HG03066 (cell line): Measurements from ENCODE around the gene ANTXR2.
"Not testable (repeated sequence)": the region's sequence is repeated elsewhere in the genome, so short reads cannot be mapped to it uniquely, and the experiment has no call there.

Experiments
- ATAC-seq: cut with Tn5 transposase; IDR thresholded peaks from one replicate; pipeline ENCODE4 v1.9.1; 2021; ENCODE audit warnings: low read depth; ENCODE audit not compliant: unreplicated experiment

ANTXR2 gene

DNA sequence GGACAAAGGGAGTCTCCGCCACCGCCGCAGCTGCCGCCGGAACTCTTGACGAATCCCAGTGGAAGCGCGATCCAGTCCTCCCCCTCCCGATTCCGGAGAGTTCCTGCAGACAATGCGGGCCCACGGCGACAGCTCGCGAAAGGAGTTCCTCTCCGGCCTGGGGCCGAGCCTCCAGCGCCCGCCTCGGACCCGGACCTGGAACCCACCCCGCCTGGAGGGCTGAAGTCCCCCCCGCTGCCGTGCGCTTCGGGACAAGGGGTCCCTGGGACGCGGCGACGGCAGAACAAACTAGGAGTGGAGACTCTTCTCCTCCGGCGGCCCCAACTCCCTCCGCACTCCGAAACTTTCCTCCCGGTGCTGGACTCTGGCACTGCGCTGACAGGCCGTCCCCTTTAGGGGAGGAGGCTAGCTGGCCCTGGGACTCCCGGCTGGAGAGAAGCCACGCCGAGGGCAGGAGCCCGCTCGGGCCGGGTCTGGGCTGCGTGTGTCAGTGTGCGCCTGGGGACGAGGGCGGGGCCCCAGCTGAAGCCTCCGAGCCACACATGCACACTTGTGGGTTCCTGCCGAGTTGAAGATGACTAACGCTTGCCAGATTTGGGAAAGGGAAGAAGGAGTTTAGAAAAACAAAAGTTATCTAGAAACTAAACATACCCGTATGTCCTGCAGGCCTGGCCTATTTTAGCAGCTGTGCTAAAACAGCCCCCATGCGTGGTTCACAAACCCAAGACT, at the start of gene ANTXR2:
ANTXR2 (minus strand) TSS at position 486 of the 729 bp plus-strand sequence. CDS start 669 bp downstream, outside the sequence.
- ATAC-seq, result peak; percentile 64

GRCh38 chr4:80121815-80122214, 48.8 kb upstream of the ANTXR2 start:
- not testable (repeated sequence) for ATAC-seq

GRCh38 chr4:80119620-80120019, 46.6 kb upstream of the ANTXR2 start:
- ATAC-seq, result not testable (repeated sequence)

DNA sequence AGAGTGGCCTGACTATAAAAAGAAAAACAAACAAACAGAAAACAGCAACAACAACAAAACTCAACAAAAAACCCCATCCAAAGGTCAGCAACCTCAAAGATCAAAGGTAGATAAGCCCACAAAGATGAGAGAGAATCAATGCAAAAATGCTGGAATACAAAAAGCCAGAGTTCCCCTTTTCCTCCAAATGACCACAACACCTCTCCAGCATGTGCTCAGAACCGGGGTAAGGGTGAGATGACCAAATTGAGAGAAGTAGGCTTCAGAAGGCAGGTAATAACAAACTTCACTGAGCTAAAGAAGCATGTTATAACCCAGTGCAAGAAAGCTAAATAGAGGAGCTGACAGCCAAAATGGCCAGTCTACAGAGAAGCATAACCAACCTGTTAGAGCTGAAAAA, 43.5 kb upstream of the ANTXR2 start:
- no peak for ATAC-seq

- no peak for ATAC-seq
Observed at GRCh38 chr4:80115368-80116181, 42.5 kb upstream of the ANTXR2 start.

DNA sequence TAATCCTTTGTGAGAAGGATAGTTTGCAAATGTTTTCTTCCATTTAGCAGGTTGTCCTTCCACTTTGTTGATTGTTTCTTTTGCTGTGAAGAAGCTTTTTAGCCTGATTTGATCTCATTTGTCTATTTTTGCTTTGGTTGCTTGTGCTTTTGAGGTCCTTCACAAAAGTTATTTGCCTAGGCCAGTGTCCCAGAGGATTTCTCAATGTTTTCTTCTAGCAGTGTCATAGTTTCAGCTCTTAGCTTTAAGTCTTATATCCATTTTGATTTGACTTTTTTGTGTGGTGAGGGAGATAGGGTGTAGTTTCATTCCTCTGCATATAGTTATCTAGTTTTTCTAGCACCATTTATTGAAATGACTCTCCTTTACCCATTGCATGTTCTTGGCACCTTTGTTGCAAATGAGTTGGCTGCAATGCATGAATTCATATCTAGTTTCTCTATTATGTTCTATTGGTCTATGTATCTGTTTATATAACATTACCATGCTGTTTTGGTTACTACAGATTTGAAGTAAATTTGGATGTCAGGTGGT, 41.8 kb upstream of the ANTXR2 start:
- no peak for ATAC-seq

DNA sequence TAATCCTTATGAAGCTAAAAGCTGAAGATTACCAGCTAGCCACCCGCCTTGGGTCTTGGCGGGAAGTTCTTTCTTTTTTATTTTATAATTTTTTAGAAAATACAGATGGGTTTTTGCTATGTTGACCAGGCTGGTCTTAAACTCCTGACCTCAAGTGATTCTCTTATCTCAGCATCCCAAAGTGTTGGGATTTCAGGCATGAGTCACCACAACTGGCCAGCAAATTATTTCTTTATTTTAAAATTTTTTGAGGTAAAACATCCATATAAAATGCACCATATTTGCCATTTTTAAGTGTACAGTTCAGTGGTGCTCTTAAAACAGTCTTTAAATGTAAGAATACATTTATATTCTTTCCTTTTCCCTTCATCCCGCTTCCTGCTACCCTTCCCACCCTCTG, 40.6 kb upstream of the ANTXR2 start:
- no peak for ATAC-seq

- ATAC-seq, result no peak
Observed at GRCh38 chr4:80112236-80112635, 39.2 kb upstream of the ANTXR2 start.

DNA sequence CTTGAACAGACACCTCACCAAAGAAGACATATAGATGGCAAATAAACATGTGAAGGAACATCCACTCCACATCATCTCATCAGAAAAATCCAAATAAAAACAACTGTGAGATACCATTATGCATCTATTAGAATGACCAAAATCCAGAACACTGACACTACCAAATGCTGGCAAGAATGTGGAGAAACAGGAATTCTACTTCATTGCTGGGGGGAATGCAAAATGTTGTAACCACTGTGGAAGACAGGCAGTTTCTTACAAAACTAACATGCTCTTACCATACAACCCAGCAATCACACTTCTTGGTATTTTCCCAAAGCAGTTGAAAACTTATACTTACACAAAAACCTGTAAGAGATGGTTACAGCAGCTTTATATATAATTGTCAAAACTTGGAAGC, 38.2 kb upstream of the ANTXR2 start:
- no peak for ATAC-seq

- no peak for ATAC-seq
Observed at GRCh38 chr4:80107374-80107773, 34.3 kb upstream of the ANTXR2 start.

GRCh38 chr4:80104927-80105326, 31.9 kb upstream of the ANTXR2 start:
- ATAC-seq, result no peak

DNA sequence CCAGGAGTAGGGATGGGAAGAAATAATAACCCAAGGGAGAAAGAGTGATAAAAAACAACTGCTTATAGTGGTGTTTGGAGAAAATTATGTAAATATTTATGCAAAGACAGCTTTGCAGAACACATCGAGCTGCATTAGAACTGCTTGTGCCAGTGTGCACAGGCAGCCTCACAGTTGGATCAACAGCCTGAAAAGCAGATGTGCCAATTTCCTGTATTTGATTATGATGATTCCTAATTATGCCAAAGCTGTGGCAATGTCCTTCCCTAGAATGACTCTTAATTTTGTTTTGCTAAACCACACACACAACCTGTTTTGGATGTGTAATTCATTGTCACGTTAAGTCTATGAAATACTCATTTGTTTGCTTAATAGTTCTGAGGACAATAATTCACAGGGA, 30.6 kb upstream of the ANTXR2 start:
- no peak for ATAC-seq

- ATAC-seq, result no peak
Observed at GRCh38 chr4:80101792-80102116, 28.7 kb upstream of the ANTXR2 start.

DNA sequence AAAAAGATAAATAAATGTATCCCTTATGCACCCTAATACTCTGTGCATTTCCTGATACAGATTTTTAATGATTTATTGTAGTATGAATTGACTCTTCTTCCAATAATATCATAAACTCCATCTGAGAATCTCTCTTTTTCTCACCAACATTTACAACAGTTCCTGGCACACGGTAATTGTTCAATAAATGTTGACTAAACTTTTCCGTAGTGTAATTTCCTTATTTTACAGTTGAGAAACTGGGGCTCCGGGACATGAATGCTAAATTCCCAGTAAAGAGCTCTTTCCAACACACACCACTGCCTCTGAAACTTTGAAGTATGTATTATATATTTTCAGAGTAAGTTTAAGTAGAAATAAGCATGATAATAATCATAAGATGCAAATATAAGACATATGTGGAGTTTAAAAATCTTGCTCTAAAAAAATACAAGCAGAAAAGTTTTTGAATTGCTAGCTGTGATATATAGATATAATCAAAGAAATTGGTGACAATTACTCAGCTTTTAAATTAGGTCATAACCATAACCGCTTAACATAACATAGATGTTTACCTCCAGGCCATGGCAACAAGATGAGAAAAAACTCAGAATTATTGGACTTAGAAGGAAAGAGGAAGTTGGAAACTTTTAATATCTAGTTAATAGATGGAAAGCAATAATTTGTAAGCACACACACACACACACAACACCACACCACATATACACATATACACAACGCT, 28.2 kb upstream of the ANTXR2 start:
- ATAC-seq, result no peak

- ATAC-seq, result no peak
Observed at GRCh38 chr4:80099671-80100070, 26.6 kb upstream of the ANTXR2 start.

DNA sequence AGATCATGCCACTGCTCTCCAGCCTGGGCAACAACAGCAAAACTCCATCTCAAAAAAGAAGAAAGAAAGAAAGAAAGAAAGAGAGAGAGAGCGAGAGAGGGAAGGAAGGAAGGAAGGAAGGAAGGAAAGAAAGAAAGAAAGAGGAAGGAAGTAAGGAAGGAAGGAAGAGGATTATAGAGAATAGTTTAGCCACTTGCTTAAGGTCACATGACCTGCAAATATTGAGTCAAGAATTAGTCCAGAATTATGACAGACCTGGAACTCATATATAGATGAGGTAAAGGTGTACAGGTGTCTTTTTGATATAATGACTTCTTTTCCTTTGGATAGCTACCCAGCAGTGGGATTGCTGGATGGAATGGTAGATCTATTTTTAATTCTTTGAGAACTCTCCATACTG, 25.6 kb upstream of the ANTXR2 start:
- ATAC-seq, result no peak

GRCh38 chr4:80097400-80098177, 24.6 kb upstream of the ANTXR2 start:
- ATAC-seq, result no peak

- no peak for ATAC-seq
Observed at GRCh38 chr4:80096175-80096850, 23.3 kb upstream of the ANTXR2 start.

GRCh38 chr4:80094191-80094590, 21.2 kb upstream of the ANTXR2 start:
- ATAC-seq, result no peak

DNA sequence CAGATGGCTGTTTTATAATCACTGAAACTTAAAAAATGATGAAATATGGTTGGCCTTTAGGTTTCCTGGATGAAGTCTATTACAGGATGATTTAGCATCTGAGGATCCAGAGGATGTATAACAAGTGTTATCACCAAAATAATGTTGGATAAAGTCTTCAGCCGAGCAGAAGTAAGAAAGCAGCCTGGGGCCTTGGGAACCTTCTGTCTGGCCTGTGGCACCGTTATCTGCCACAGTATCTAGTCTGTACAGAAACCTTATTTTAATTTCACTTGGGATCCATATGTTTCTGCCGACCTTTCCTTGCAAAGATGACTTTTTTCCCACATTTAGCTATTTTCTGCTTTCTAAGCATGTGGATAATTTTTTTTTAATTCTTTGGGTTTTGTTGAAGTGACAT, 20.5 kb upstream of the ANTXR2 start:
- no peak for ATAC-seq
